NCI-H82 treated with DMSO at 0.1 percent for 48 hours (cell line): Measurements from ENCODE around the gene DUSP16.
A peak's percentile ranks its signal among the peaks of the same experiment; 100 is the strongest.
"Not testable (repeated sequence)": the region's sequence is repeated elsewhere in the genome, so short reads cannot be mapped to it uniquely, and the experiment has no call there.

Source experiments
- DNase-seq: peaks from one replicate; lab custom pipeline; 2025; ENCODE audit not compliant: unreplicated experiment; lab: John Stamatoyannopoulos, UW

The DUSP16 gene

DNA sequence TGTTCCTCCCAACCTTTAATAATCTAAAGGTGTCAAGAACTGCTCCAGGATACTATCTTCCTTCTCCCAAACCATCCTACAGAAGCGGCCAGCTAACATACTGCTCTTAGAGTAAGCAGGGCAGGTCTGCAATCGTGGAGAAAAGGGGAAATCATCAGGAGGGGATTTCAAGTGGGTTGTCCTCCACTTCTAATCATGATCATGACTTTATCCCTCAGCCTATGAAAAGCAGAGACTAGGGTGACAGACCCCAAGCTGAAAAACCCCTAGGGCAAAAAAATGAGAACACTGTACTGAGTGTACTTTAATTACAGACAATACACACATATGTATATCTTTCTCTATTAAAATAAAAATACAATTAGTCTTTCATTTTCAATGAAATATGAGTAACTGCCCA is 13.9 kb downstream of the DUSP16 start:
- no peak for DNase-seq

DNA sequence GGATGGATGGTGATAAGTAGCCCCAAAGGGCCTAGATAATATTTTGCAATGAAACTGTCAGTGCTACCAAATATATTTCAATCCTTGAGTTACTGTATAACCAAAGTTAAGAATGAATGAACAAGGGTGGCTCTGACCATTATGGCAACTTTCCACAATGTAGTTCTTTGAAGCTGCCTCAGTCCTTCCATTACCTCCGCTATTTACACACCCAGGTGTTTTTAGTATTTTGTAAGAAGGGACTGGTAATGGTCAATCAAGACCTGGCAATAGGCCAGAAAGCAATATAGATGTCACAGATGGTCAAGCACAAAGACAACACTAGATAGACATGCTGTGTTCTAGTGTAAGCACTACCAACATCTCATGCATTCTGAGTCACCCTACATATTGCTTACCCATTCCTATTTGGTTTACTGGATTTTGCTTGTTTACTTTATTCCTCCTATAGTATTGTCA is 16.3 kb downstream of the DUSP16 start:
- no peak for DNase-seq

DNA sequence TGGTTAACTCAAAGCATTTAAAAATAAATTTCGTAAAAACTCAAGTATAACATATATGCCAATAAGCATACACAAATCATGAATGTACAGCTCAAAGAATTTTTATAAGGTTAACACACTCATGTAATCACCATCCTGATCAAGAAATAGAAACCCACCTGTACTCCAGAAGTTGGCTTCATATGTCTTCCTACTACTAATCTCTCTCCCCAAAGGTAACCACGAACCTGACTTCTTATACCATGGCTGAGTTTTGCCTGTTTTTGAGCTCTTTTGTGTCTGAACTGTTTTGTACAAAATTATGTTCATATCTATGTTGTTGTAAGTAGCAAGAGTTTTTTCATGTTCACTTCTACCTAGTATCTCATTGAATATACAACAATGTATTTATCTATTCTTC is 18.7 kb downstream of the DUSP16 start:
- no peak for DNase-seq

DNA sequence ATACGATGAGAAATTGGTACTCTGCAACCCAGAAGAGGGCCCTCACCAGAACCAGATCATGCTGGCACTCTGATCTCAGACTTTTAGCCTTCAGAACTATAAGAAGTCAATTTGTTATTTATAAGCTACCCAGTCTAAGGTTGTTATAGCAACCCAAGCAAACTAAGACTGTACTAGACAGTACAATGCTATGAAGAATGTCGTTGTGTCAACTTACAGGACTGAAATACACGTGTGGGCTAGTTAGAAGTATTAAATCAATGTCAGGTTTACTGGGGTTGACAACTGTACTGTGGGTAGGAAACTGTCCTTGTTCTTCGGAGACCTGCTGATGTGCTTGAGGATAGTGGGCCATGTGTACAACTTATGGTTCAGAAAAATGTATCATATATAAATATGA is 19.7 kb downstream of the DUSP16 start:
- no peak for DNase-seq

DNA sequence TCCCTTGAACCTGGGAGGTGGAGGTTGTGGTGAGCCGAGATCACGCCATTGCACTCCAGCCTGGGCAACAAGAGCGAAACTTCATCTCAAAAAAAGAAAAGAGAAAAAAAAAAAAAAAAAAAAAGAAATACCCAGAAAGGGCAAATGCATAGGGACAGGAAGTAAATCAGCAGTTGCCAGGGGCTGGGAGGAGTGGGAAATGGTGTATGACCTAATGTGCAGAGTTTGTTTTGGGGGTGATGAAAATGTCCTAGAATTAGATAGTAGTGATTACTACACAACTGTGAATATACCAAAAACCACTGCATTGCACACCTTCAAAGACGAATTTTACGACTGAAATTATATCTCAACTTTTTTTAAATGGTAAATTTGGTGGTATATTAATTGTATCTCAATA is 20.4 kb downstream of the DUSP16 start:
- DNase-seq: no peak

DNA sequence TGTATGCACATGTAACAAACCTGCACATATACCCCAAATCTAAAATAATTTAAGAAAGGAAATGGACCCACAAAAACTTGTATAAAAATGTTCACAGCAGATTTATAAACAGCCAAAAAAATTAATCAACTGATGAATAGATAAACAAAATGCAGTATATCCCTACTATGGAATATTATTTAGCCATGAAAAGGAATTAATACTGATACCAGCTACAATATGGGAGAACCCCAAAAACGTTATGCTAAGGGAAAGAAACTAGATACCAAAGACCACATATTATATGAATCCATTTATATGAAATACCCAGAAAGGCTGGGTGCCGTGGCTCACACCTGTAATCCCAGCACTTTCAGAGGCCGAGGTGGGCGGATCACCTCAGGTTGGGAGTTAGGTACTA is 20.9 kb downstream of the DUSP16 start:
- no peak for DNase-seq

DNA sequence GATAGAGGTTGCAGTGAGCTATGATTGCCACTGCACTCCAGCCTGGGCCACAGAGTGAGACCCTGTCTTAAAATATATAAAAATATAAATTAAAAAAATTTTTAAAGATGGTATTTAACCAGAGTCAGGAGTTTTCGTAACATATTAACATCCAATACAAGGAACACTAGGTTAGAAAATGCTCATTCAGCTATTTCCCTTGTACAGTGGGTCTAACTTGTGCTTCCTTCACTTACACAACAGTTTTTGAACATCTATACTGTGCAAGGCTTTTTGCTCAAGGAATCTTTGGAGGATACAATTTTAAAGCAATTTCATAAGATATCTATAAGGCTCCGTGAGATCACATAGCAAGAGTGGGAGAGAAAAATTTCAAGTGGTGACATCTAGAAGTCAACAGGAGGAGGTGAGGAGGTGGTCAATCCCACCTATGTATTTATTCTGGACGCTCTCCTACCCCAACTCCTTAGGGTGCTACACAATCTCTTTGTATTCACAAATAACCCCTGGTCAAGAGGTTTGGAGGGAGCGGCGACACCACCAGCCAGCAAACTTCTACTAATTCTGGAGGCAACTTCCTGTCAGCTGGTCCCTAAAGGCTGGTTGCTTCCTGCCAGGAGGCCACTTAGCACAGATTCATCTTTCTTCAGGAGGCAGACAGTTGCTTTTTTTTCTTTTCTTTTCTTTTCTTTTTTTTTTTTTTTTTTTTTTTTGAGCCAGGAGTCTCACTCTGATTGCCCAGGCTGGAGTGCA is 22.2 kb downstream of the DUSP16 start:
- DNase-seq: no peak

DNA sequence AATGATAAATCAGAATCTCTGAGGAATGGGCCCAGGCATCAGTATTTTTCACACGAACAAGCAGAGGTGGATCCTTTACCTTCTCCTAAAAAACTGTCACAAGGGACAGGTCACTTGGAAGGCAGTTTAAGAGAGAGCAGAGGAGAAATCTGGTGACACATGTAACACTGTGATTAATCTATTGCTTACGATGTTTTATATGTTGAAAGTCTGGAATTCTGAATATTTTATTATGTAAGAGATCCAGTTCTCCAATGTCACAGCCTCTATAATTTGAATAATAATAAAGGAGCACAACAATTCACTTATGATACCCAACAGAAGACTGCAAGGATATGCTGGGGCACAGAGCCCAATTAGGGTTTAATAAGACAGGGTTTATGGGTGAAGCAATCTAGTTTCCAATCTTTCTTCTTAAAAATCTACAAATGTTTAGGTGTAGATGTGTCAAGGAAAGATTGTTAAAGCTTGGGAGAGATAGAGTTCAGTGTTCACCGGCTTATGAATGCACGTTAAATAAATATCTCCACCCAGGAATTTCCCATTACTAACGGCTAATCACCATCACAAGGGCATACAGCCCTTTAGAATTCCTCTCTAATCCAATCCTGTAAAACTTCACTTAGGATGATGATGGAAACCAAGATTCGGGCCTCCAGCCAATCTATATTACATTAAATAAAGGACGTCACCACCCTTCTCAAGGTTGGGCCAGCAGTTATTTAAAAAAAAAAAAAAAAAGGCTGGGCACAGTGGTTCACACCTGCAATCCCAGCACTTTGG is 23.4 kb downstream of the DUSP16 start:
- DNase-seq: no peak

DNA sequence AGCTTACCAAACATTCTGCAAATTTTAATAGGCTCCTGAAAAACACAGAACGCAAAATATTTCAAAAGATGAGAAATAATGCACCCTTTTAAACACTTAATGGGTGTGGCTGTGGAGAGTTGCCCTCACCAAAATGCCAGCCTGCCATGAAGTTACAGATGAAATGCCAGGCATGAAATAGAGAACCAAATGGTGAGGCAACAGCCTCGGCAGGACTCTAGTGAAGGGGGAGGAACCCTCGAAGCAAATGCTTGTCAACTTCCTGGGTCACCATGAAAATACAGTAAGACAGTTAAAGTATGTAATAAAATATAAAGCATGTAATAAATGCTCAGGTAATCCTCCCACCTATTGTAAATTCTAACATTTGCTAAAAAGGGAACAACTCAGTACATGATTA is 24.1 kb downstream of the DUSP16 start:
- no peak for DNase-seq

DNA sequence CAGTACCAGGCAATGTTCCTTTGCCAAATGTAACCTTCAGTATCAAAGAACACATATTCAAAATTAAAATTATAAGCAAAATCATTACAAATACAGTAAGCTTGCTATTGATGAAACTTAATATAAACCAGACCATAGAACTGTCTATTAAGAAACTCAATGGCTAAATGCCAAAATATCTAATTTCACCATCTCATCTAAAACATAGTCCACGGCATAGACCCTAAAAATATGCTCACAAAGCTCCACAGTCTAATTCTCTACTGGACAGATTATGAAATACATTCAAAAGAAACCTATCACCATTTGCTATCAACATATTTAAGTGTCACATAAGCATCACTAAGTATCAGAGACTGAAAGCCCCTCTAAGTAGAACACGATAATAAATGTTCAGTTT is 25.2 kb downstream of the DUSP16 start:
- DNase-seq: no peak

DNA sequence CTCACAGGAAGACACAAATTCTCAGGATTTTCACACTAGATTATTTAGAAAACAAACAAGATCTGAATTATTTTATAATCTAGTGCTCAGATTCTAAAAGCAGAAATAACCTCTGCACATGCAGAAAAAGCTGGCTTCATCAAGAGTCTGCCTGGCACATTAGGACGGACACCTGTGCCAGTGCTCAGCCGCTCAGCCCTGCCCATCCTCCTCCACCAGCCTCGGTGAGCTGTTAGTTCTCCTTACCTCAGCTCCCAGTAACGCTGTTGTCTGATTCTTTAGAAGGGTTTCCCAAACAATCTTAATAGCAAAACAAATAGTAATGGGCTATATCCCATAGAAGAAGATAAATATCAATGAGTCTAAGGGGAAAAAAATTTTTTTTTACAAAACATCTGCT is 27.7 kb downstream of the DUSP16 start:
- DNase-seq: no peak

DNA sequence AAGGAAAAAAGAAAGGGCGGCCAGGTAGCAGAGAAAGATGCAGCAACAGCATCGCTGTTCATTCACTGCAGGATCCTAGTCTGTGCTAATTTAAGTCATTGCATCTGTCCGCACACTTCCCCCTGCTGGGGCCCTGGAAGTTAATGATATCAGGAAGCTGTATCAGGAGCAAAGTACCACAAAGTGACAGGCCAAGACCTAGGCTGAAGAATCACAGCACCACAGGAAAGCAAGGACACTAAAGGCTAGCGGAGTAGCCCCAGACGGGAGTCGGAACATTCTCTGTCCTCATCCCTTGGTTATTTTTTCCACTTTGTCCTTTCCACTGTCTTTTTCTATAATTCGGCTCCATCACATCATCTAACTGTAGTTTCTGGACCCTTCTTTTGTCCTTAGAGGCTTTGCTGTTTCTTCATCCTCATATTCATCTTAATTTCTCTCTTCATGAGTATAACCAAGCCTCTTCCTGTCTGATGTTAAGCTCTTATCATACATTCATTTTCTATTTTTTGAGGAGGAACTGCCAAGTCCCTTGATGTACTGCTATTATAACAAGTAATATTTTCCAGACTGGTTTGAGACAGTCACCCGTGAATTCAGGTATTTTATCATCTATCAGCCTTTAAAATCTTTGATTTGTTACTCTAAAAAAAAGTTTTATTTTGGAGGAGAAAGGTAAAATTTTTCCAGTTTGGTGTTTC is 28.3 kb downstream of the DUSP16 start:
- DNase-seq: no peak

DNA sequence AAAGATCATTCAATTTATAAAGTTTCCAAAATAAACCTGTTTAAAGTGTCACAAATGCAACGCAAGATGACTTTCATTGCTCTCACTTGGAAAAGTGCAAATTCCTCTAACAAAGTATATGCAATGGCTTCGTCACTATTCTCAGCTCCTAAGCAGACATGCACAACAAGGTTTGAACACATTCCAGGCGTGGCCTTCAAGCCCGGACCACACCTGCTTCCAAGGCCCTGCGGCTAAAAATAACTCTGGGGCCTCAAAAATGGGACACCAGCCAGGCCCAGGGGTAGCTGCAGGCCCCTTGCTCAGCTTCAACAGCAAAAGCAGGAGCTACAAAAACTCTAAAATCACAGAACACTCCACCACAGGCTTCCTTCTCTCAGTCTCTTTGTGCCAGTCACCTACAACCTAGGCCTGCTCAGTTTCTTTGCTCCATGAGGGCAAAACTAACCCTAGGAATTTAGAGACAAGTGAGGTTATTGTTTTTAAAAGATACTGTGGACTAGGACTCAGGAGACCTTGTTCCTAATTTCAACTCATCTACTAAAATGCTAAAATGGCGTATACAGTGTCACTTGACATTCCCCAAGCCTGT is 29.3 kb downstream of the DUSP16 start:
- no peak for DNase-seq

DNA sequence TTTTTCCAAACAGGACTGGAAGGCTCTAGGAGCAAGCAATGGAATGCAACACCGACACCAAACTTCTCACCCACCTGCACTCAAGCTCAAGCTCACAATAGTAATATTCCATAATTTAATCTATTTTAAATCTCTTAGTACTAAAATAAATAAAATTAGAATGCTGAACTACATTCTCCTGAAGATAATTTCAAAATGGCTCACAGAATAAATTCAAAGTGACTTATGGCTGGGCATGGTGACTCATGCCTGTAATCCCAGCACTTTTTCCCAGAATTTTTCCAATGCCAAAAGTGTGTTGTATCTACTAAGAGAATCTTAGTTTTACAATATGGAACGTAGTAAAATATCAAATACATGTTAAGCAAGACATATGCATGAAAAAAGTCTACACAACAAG is 31.5 kb downstream of the DUSP16 start:
- no peak for DNase-seq

DNA sequence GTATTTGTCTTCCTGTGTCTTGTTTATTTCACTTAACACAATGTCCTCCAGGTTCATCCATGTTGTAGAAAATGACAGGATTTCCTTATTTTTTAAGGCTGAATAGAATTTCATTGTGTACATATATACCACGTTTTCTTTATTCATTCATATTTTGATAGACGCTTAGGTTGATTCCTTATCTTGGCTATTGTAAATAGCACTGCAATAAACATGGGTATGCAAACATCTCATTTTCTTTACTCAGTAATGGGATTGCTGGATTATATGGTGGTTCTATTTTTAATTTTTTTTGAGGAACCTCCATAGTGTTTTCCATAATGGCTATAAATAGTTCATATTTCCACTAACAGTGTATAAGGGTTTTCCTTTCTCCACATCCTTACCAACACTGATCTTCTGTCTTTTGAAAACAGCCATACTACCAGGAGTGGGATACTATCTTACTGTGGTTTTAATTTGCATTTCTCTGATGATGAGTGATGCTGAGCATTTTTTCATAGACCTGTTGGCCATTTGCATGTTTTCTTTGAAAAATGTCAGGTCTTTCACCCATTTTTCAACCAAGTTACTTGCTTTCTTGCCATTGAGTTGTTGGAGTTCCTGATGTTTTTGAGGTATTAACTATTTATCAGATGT is 32.8 kb downstream of the DUSP16 start:
- no peak for DNase-seq

DNA sequence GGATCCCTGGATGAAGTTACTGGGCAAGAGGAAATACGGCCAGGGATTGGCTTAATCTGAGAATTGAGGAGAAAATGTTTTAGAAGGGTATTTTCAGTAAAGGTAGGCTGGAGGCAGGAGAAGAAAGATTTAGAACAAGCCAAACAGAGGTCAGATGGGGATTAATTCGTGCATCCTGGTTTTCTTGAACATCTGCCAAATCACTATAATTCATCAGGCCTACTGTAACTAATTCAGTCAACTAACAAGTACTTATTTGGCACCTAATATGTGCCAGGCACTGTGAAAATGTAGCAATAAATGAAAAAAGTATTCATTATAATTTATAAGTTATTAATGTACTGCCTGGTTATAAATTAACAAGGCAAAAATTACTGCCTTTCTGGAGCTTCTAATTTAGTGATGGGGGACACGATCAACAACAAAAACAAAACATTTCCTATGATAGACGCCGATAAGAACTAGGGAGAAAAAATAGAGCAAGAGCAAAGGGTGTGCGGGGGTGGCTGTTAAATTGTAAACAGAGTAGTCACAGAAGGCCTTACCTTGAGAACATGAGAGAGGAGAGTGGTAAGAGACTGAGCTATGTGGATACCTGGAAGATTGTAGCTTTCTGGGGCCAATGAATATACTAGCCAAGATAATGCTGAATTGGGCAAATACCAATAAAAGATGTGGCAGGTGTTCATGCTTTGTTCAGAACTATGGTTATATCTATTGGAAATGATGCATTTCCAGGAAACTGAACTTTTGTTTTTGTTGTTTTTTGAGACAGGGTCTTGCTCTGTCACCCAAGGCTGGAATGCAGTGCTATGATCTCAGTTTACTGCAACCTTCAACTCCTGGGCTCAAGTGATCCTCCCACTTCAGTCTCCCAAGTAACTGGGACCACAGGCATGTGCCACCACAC is 34.0 kb downstream of the DUSP16 start:
- peak; percentile 28 for DNase-seq

DNA sequence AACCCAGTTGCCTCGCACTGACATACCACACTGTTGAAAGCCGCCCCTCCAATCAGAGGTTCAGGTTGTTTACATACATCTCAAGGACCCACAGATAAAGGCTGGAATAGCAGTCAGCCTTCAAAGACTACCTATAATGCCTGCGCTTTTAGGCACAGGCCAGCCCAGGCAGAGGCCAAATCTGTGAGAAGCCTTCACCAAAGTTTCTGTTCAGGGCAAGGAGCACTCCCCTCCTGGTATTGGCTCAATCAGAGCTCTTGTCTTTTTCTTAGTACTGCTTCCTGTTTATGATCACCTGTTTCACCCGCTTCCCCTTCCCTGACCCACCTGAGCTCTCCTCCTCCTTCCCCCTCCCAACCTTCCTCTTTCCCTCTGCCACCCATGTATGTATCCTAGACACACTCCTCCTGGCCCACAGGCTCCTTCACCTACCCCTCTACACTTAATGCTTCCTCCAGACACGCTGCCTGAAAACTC is 34.8 kb downstream of the DUSP16 start:
- no peak for DNase-seq

DNA sequence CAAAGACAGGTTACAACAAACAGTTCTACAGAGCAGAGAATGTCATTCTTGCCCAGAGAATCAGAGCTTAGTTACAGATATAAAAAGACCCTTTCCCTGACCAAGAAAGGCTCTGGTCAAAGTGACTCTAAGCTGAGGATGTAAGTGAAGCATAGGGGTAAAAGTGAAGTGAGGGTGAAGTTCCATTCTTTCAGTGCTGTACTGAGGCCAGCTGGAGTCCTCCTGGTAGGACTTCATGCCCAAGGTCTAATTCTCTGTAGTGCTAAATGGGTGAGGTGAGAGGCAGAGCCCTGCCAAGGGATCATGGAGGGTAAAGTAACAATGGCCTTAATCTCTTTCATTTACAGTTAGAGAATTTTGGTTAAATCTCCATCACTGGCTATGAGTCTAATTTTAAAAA is 38.5 kb downstream of the DUSP16 start:
- DNase-seq: no peak

DNA sequence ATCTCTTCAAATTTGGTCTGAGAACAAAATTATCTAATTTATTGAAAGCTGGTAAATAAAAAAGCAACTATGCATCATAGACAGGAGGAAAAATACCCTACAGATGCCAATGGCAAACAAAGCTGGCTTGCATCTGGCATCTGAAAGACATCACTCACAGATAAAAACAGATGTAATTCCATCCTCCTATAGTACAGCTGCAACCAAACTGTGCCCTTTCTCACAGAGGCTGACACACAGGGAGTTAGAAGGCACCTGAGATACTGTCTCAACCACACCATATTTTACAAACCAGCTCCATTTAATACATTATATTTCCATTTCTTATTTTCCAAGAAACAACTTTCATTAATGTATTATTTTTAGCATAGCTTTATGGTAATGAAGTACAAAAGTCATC is 39.4 kb downstream of the DUSP16 start:
- no peak for DNase-seq

DNA sequence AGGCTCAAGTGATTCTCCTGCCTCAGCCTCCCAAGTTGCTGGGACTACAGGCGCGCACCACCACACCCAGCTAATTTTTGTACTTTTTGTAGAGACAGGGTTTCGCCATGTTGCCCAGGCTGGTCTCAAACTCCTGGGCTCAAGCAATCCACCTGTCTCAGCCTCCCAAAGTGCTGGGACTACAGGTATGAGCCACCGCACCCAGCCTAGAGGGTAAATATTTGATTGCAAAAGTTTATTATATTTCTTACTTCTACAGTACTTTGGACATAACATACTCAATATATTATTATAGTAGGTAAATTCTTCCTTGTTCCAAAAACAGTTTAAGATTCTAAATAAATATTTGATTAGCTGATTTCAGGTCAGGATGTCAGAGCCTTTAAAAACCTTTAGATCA is 40.0 kb downstream of the DUSP16 start:
- DNase-seq: not testable (repeated sequence)
